Heart left ventricle (tissue), 13 donors: ENCODE results near the gene LAMC3.

Experiments used
- POLR2A ChIP-seq, 2 donors: fragments of 450-650 bp; IDR thresholded peaks; one replicate each; pipeline ENCODE4 v1.6.1; 2017; ENCODE audit warnings: antibody characterized with exemption in 2 of 2, mild to moderate bottlenecking in 2 of 2, moderate library complexity in 2 of 2
- TF ChIP-seq, protein P1 (sequence below), 12 donors: fragments of 200-600 bp; sonication (generic) in 4 of 12; IDR thresholded peaks; one replicate each; pipeline versions ENCODE4 v1.5.0 to v1.8.0; 2018 to 2022; ENCODE audit warnings: antibody characterized with exemption in 12 of 12, mild to moderate bottlenecking in 5 of 12
- donor health status: ischemic (EF 13 %, LVEDD 7.1; RV severe dilation, severe dysfunction).
- donor health status: DM: no; HTN: yes; CAD: no.
- donor health status: DM: no; HTN: no; CAD: no.
- donor health status: ischemic (EF 25% LVEDD 6.9; RV normal size, moderate dysfunction).
- donor health status: ischemic (EF 25% LVEDD 5.7; RV mildly dilated, moderate dysfunction).
- donor health status: ischemic (EF 35%, LVEDD 5.7; RV mildly dilated, moderate dysfunction).
- donor health status: nonischemic (EF 11% LVEDD 7.7; RV severe dilation, severe dysfunction).
- donor health status: DM: yes; HTN: yes; CAD: no.
- donor health status: PGD.
- donor health status: ischemic (EF 29% LVEDD 5.4; RV normal size, mild dysfunction).
- donor health status: nonischemic (EF 23%, LVEDD 6.1; RV moderate dilation, normal function).

DNA sequence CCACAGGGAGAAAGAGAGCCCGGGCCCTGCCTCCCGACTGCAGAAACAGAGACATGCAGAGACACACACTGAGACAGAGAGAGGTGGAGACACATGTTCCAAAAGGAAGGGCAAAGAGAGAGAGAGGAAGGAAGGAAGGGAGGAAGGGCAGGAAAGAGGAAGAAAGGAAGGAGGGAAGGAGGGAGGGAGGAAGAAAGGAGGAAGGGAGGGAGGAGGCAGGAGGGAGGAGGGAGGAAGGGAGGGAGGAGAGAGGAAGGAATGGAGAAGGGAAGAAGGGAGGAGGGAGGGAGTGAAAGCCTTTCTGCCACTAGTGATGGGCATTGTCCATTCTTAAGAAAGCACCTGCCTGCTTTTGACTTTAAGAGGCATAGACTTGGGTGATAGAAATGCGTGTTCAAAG is 38.1 kb upstream of the LAMC3 start:
- TF ChIP-seq, protein P1, sequence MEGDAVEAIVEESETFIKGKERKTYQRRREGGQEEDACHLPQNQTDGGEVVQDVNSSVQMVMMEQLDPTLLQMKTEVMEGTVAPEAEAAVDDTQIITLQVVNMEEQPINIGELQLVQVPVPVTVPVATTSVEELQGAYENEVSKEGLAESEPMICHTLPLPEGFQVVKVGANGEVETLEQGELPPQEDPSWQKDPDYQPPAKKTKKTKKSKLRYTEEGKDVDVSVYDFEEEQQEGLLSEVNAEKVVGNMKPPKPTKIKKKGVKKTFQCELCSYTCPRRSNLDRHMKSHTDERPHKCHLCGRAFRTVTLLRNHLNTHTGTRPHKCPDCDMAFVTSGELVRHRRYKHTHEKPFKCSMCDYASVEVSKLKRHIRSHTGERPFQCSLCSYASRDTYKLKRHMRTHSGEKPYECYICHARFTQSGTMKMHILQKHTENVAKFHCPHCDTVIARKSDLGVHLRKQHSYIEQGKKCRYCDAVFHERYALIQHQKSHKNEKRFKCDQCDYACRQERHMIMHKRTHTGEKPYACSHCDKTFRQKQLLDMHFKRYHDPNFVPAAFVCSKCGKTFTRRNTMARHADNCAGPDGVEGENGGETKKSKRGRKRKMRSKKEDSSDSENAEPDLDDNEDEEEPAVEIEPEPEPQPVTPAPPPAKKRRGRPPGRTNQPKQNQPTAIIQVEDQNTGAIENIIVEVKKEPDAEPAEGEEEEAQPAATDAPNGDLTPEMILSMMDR (IDR thresholded peaks at IDR 0.05) = no peak
- no peak for TF ChIP-seq POLR2A (IDR thresholded peaks at IDR 0.05)
